HG03460 (cell line): ENCODE data around the gene KMO.

ENCODE experiments used
- ATAC-seq: cut with Tn5 transposase; IDR thresholded peaks from one replicate; pipeline ENCODE4 v1.9.1; 2021; ENCODE audit not compliant: unreplicated experiment

KMO gene

GRCh38 chr1:241644259-241644658 is 112.1 kb downstream of the KMO start:
- ATAC-seq = no peak

- ATAC-seq = no peak
Measured at GRCh38 chr1:241645199-241645598, 113.0 kb downstream of the KMO start.
